ENCODE data around the gene FAM89A. TPM values are rescaled to one million over a fixed set of nuclear protein-coding genes. Genes with fewer than 3 reads are reported as not detected.
A peak's percentile ranks its signal among the peaks of the same experiment; 100 is the strongest.
"Not testable (repeated sequence)": the region's sequence is repeated elsewhere in the genome, so short reads cannot be mapped to it uniquely, and the experiment has no call there.

The FAM89A gene
- total RNA-seq, 1 donor from 2014 or later, result 20.3 TPM

- H3K4me3 Mint-ChIP-seq, result no peak overlapping the region
- H3K4me1 Mint-ChIP-seq, result no peaks in the 10 kb centered on the region
- H3K9me3 Mint-ChIP-seq, result no peaks in the 10 kb centered on the region
- intact Hi-C loops (cut with micrococcal nuclease), result no loop called here
- H3K36me3 Mint-ChIP-seq (ENCODE audit: low read depth), result no peaks in the 10 kb centered on the region
- no peak for DNase-seq
- H3K27me3 Mint-ChIP-seq, result peaks cover 14% of the 10 kb centered on the region
- H3K27ac Mint-ChIP-seq, result no peak overlapping the region
These were observed 25.6 kb upstream of the FAM89A start for GRCh38 chr1:231065510-231066241.

- DNase-seq, result no peak
- Mint-ChIP-seq H3K4me3 (no peak overlapping the region), H3K36me3 (ENCODE audit: low read depth) (no peaks in the 10 kb centered on the region), H3K9me3 (no peaks in the 10 kb centered on the region), H3K4me1 (no peaks in the 10 kb centered on the region), H3K27ac (no peak overlapping the region), H3K27me3 (peaks cover 14% of the 10 kb centered on the region)
- intact Hi-C loops (cut with micrococcal nuclease), result no loop called here
These were observed 24.4 kb upstream of the FAM89A start for GRCh38 chr1:231064418-231064817.

GRCh38 chr1:231063331-231063730, 23.3 kb upstream of the FAM89A start:
- peaks cover 18% of the 10 kb centered on the region for H3K27me3 Mint-ChIP-seq
- no peak overlapping the region for H3K27ac Mint-ChIP-seq
- no peaks in the 10 kb centered on the region for H3K4me1 Mint-ChIP-seq
- no peaks in the 10 kb centered on the region for H3K36me3 Mint-ChIP-seq (ENCODE audit: low read depth)
- no peaks in the 10 kb centered on the region for H3K9me3 Mint-ChIP-seq
- H3K4me3 Mint-ChIP-seq, result no peak overlapping the region
- intact Hi-C loops (cut with micrococcal nuclease), result no loop called here
- DNase-seq, result no peak

GRCh38 chr1:231062500-231063270, 22.6 kb upstream of the FAM89A start:
- intact Hi-C loops (cut with micrococcal nuclease), result no loop called here

GRCh38 chr1:231059566-231060193, 19.6 kb upstream of the FAM89A start:
- H3K27me3 Mint-ChIP-seq, result peaks cover 11% of the 10 kb centered on the region
- H3K4me3 Mint-ChIP-seq, result no peak overlapping the region
- H3K4me1 Mint-ChIP-seq, result no peaks in the 10 kb centered on the region
- H3K36me3 Mint-ChIP-seq (ENCODE audit: low read depth), result no peaks in the 10 kb centered on the region
- H3K27ac Mint-ChIP-seq, result no peak overlapping the region
- H3K9me3 Mint-ChIP-seq, result no peaks in the 10 kb centered on the region
- intact Hi-C loops (cut with micrococcal nuclease), result loop anchor here (10.0 kb wide), 1 partner anchor 305 kb away; no protein-coding TSS in a partner anchor
- no peak for DNase-seq

More at GRCh38 chr1:231062500-231063270, 22.6 kb upstream of the FAM89A start:
- no peak for DNase-seq
- no peaks in the 10 kb centered on the region for H3K36me3 Mint-ChIP-seq (ENCODE audit: low read depth)
- H3K27ac Mint-ChIP-seq, result no peak overlapping the region
- no peaks in the 10 kb centered on the region for H3K4me1 Mint-ChIP-seq
- no peak overlapping the region for H3K4me3 Mint-ChIP-seq
- no peaks in the 10 kb centered on the region for H3K9me3 Mint-ChIP-seq
- H3K27me3 Mint-ChIP-seq, result peaks cover 16% of the 10 kb centered on the region

GRCh38 chr1:231058416-231059109, 18.5 kb upstream of the FAM89A start:
- Mint-ChIP-seq H3K36me3 (ENCODE audit: low read depth) (no peaks in the 10 kb centered on the region), H3K4me3 (no peak overlapping the region), H3K27ac (no peak overlapping the region), H3K4me1 (peaks cover 6% of the 10 kb centered on the region), H3K9me3 (no peaks in the 10 kb centered on the region), H3K27me3 (peaks cover 11% of the 10 kb centered on the region)
- no peak for DNase-seq
- intact Hi-C loops (cut with micrococcal nuclease), result loop anchor here (10.0 kb wide), 1 partner anchor 304 kb away; no protein-coding TSS in a partner anchor

GRCh38 chr1:231057410-231057809, 17.4 kb upstream of the FAM89A start:
- DNase-seq, result no peak
- H3K27ac Mint-ChIP-seq, result no peak overlapping the region
- H3K4me1 Mint-ChIP-seq, result peaks cover 14% of the 10 kb centered on the region
- H3K27me3 Mint-ChIP-seq, result peaks cover 10% of the 10 kb centered on the region
- H3K4me3 Mint-ChIP-seq, result no peak overlapping the region
- intact Hi-C loops (cut with micrococcal nuclease), result loop anchor here (10.0 kb wide), 1 partner anchor 303 kb away; no protein-coding TSS in a partner anchor
- no peaks in the 10 kb centered on the region for H3K9me3 Mint-ChIP-seq
- no peaks in the 10 kb centered on the region for H3K36me3 Mint-ChIP-seq (ENCODE audit: low read depth)

GRCh38 chr1:231055271-231055670, 15.2 kb upstream of the FAM89A start:
- intact Hi-C loops (cut with micrococcal nuclease), result loop anchor here (10.0 kb wide), 1 partner anchor 300 kb away; no protein-coding TSS in a partner anchor
- no peak overlapping the region for H3K27ac Mint-ChIP-seq
- H3K4me1 Mint-ChIP-seq, result peaks cover 14% of the 10 kb centered on the region
- H3K9me3 Mint-ChIP-seq, result no peaks in the 10 kb centered on the region
- no peak overlapping the region for H3K4me3 Mint-ChIP-seq
- H3K36me3 Mint-ChIP-seq (ENCODE audit: low read depth), result no peaks in the 10 kb centered on the region
- peaks cover 8% of the 10 kb centered on the region for H3K27me3 Mint-ChIP-seq
- no peak for DNase-seq

GRCh38 chr1:231053493-231054162, 13.6 kb upstream of the FAM89A start:
- H3K27me3 Mint-ChIP-seq, result peaks cover 14% of the 10 kb centered on the region
- no peaks in the 10 kb centered on the region for H3K36me3 Mint-ChIP-seq (ENCODE audit: low read depth)
- intact Hi-C loops (cut with micrococcal nuclease), result loop anchor here (10.0 kb wide), 1 partner anchor 299 kb away; no protein-coding TSS in a partner anchor
- H3K4me1 Mint-ChIP-seq, result peaks cover 14% of the 10 kb centered on the region
- H3K27ac Mint-ChIP-seq, result peak overlapping the region; percentile 60
- DNase-seq, result peak; percentile 67
- H3K9me3 Mint-ChIP-seq, result no peaks in the 10 kb centered on the region
- peak overlapping the region; percentile 54 for H3K4me3 Mint-ChIP-seq

- Mint-ChIP-seq H3K36me3 (ENCODE audit: low read depth) (no peaks in the 10 kb centered on the region), H3K4me3 (peak overlapping the region; percentile 40), H3K27me3 (peaks cover 16% of the 10 kb centered on the region), H3K4me1 (peaks cover 14% of the 10 kb centered on the region), H3K27ac (no peak overlapping the region), H3K9me3 (no peaks in the 10 kb centered on the region)
- no peak for DNase-seq
- intact Hi-C loops (cut with micrococcal nuclease), result loop anchor here (10.0 kb wide), 1 partner anchor 298 kb away; no protein-coding TSS in a partner anchor
These were observed 12.7 kb upstream of the FAM89A start for GRCh38 chr1:231052777-231053176.

GRCh38 chr1:231050932-231051331, 10.9 kb upstream of the FAM89A start:
- not testable (repeated sequence) for H3K4me3 Mint-ChIP-seq; H3K27ac Mint-ChIP-seq; DNase-seq; H3K36me3 Mint-ChIP-seq (ENCODE audit: low read depth); H3K9me3 Mint-ChIP-seq
- Mint-ChIP-seq H3K27me3 (peaks cover 30% of the 10 kb centered on the region), H3K4me1 (peaks cover 14% of the 10 kb centered on the region)
- intact Hi-C loops (cut with micrococcal nuclease), result loop anchor here (10.0 kb wide), 1 partner anchor 296 kb away; no protein-coding TSS in a partner anchor

GRCh38 chr1:231050395-231050794, 10.3 kb upstream of the FAM89A start:
- Mint-ChIP-seq H3K4me1 (peaks cover 15% of the 10 kb centered on the region), H3K36me3 (ENCODE audit: low read depth) (no peaks in the 10 kb centered on the region), H3K9me3 (peaks cover 2% of the 10 kb centered on the region), H3K27me3 (peaks cover 33% of the 10 kb centered on the region), H3K27ac (no peak overlapping the region), H3K4me3 (no peak overlapping the region)
- no peak for DNase-seq
- intact Hi-C loops (cut with micrococcal nuclease), result loop anchor here (10.0 kb wide), 1 partner anchor 296 kb away; no protein-coding TSS in a partner anchor
